PC-3 (cell line): ENCODE measurements around the gene MTCL1. TPM values are rescaled to one million over a fixed set of nuclear protein-coding genes. Genes with fewer than 3 reads are reported as not detected.

Experiments used
- ATAC-seq: fragments of 200-7000 bp; cut with Tn5 transposase; 2 replicates; pipeline ENCODE4 v1.9.1; 2020; ENCODE audit warnings: mild to moderate bottlenecking, moderate library complexity
- BruUV-seq: library from RNA; stranded (reverse); fragments of 400-500 nt; replicated peaks from 2 replicates; lab custom pipeline; 2021; lab: Mats Ljungman, UMichigan
- CTCF ChIA-PET: fragments of 300-600 bp; sonication (Branson Sonifier 250); formaldehyde crosslinking; loops from one replicate; lab custom pipeline; 2022; ENCODE audit warnings: antibody characterized with exemption; lab: Charles Lee
- POLR2A ChIA-PET: fragments of 300-600 bp; sonication (Branson Sonifier 250); formaldehyde crosslinking; loops from one replicate; lab custom pipeline; 2022; ENCODE audit warnings: antibody characterized with exemption; ENCODE audit not compliant: unreplicated experiment; lab: Charles Lee
- DNase-seq: peaks from one replicate; pipeline ENCODE4 v3.0.0-alpha.2; 2015
- H2AFZ ChIP-seq: fragments of 300-600 bp; sonication (generic); 2 replicates; pipeline ENCODE4 v1.6.0; 2016; ENCODE audit warnings: antibody characterized with exemption, low read length
- H3F3A ChIP-seq: fragments of 300-600 bp; sonication (generic); one replicate; pipeline ENCODE4 v1.6.0; 2017; ENCODE audit warnings: antibody characterized with exemption, low read length, control low read depth, mild to moderate bottlenecking; ENCODE audit not compliant: unreplicated experiment
- H3K27ac ChIP-seq: fragments of 300-600 bp; sonication (generic); 2 replicates; pipeline ENCODE4 v1.5.1; 2016; ENCODE audit warnings: mild to moderate bottlenecking, low read length
- H3K27me3 ChIP-seq: fragments of 300-600 bp; sonication (generic); 2 replicates; pipeline ENCODE4 v1.6.1; 2016; ENCODE audit warnings: low read length, mixed read lengths
- H3K36me3 ChIP-seq: fragments of 300-600 bp; sonication (generic); 2 replicates; pipeline ENCODE4 v1.6.1; 2016; ENCODE audit warnings: low read depth, mixed run types, low read length, mixed read lengths
- H3K4me1 ChIP-seq: fragments of 300-600 bp; sonication (generic); 2 replicates; pipeline ENCODE4 v1.5.1; 2016; ENCODE audit warnings: low read length; ENCODE audit not compliant: insufficient read depth
- H3K4me2 ChIP-seq: fragments of 300-600 bp; sonication (generic); 2 replicates; pipeline ENCODE4 v1.6.0; 2016; ENCODE audit warnings: low read length
- H3K4me3 ChIP-seq: fragments of 300-600 bp; sonication (generic); 2 replicates; pipeline ENCODE4 v1.5.1; 2016; ENCODE audit warnings: mild to moderate bottlenecking, low read length, mixed read lengths
- H3K79me2 ChIP-seq: fragments of 300-600 bp; sonication (generic); 2 replicates; pipeline ENCODE4 v1.6.1; 2017; ENCODE audit warnings: low read length, mixed read lengths
- H3K9ac ChIP-seq: fragments of 300-600 bp; sonication (generic); 2 replicates; pipeline ENCODE4 v1.6.0; 2016; ENCODE audit warnings: mild to moderate bottlenecking, low read length
- H3K9me2 ChIP-seq: fragments of 300-600 bp; sonication (generic); replicated peaks from 2 replicates; pipeline ENCODE4 v1.6.1; 2016; ENCODE audit warnings: mixed run types, low read length, mixed read lengths
- H3K9me3 ChIP-seq: fragments of 300-600 bp; sonication (generic); 2 replicates; pipeline ENCODE4 v1.6.1; 2016; ENCODE audit warnings: low read length, mixed read lengths
- H4K20me1 ChIP-seq: fragments of 300-600 bp; sonication (generic); 2 replicates; pipeline ENCODE4 v1.6.1; 2016; ENCODE audit warnings: low read length, mixed read lengths
- CTCF ChIP-seq: fragments of 300-600 bp; sonication (generic); conservative IDR thresholded peaks from 2 replicates; pipeline ENCODE4 v1.5.1; 2017; ENCODE audit warnings: antibody characterized with exemption, low read depth, mild to moderate bottlenecking, low read length
- EZH2 ChIP-seq: fragments of 300-600 bp; sonication (generic); IDR thresholded peaks from one replicate; pipeline ENCODE4 v1.6.1; 2017; ENCODE audit warnings: antibody characterized with exemption, mild to moderate bottlenecking, low read length; ENCODE audit not compliant: unreplicated experiment
- EZH2phosphoT487 ChIP-seq: fragments of 300-600 bp; sonication (generic); IDR thresholded peaks from 2 replicates; pipeline ENCODE4 v1.6.1; 2018; ENCODE audit warnings: mild to moderate bottlenecking, antibody characterized with exemption, low read length, borderline replicate concordance
- intact Hi-C: fragments of 100-400 bp; cut with micrococcal nuclease; formaldehyde crosslinking; loops from 2 replicates; pipeline ENCODE4 v1.9.0; 2023
- total RNA-seq: library from RNA; depleted of rRNA; stranded (reverse); fragments of >200 nt; gene quantifications from 2 replicates; pipeline ENCODE4 v1.2.3, GENCODE V29; 2014

The MTCL1 gene
- total RNA-seq, 1 experiment from 2014 or later: 33.1 TPM

GRCh38 chr18:8807488-8807805 lies 102.1 kb downstream of the MTCL1 start:
- no peak overlapping the region for H2AFZ ChIP-seq
- CTCF ChIA-PET: no interaction called here
- ATAC-seq (no peak), DNase-seq (no peak)
- H3K4me1 ChIP-seq: no peaks in the 10 kb centered on the region
- H3K36me3 ChIP-seq: 0 out of 2 replicates have a peak, but pooled peaks cover 7% of the 10 kb centered on the region
- H3K4me2 ChIP-seq: no peak overlapping the region
- no peaks in the 10 kb centered on the region for H3K9me3 ChIP-seq
- no peaks in the 10 kb centered on the region for H3F3A ChIP-seq
- BruUV-seq: no TSS peak
- no peak overlapping the region for H3K27ac ChIP-seq
- POLR2A ChIA-PET: interaction anchor here (0.7 kb wide), 1 partner anchor 100 kb away, joined by 4 read pairs; no protein-coding TSS in a partner anchor
- no peak overlapping the region for H3K4me3 ChIP-seq
- intact Hi-C loops: no loop called here
- H3K27me3 ChIP-seq: no peaks in the 10 kb centered on the region
- no peaks in the 10 kb centered on the region for H3K9me2 ChIP-seq
- H4K20me1 ChIP-seq: no peaks in the 10 kb centered on the region
- no peak for TF ChIP-seq EZH2phosphoT487
- no peak for TF ChIP-seq EZH2
- TF ChIP-seq CTCF: no peak
- H3K9ac ChIP-seq: no peak overlapping the region
- no peaks in the 10 kb centered on the region for H3K79me2 ChIP-seq

- Histone ChIP-seq H3F3A (no peaks in the 10 kb centered on the region), H4K20me1 (no peaks in the 10 kb centered on the region), H3K36me3 (0 out of 2 replicates have a peak, but pooled peaks cover 12% of the 10 kb centered on the region), H3K4me3 (no peak overlapping the region), H3K27ac (no peak overlapping the region), H3K27me3 (no peaks in the 10 kb centered on the region), H3K79me2 (no peaks in the 10 kb centered on the region), H2AFZ (no peak overlapping the region), H3K4me2 (no peak overlapping the region), H3K4me1 (no peaks in the 10 kb centered on the region), H3K9me2 (no peaks in the 10 kb centered on the region), H3K9ac (no peak overlapping the region), H3K9me3 (no peaks in the 10 kb centered on the region)
- BruUV-seq: no TSS peak
- intact Hi-C loops: no loop called here
- TF ChIP-seq EZH2phosphoT487 (no peak), EZH2 (no peak), CTCF (no peak)
- DNase-seq: no peak
- ChIA-PET POLR2A (interaction anchor here (0.7 kb wide), 1 partner anchor 100 kb away, joined by 4 read pairs; no protein-coding TSS in a partner anchor), CTCF (no interaction called here)
- ATAC-seq: no peak
Observed at GRCh38 chr18:8808001-8808400, 102.6 kb downstream of the MTCL1 start.

GRCh38 chr18:8809514-8809913 lies 104.2 kb downstream of the MTCL1 start:
- Histone ChIP-seq H3F3A (no peaks in the 10 kb centered on the region), H2AFZ (no peak overlapping the region), H3K9ac (no peak overlapping the region), H3K27ac (no peak overlapping the region), H3K79me2 (no peaks in the 10 kb centered on the region), H3K4me2 (no peak overlapping the region), H3K4me3 (no peak overlapping the region), H3K9me3 (no peaks in the 10 kb centered on the region), H3K27me3 (no peaks in the 10 kb centered on the region), H3K9me2 (no peaks in the 10 kb centered on the region), H3K36me3 (peaks cover 16% of the 10 kb centered on the region; the same call in 1 of the 2 replicates), H4K20me1 (no peaks in the 10 kb centered on the region), H3K4me1 (no peaks in the 10 kb centered on the region)
- intact Hi-C loops: no loop called here
- no peak for TF ChIP-seq EZH2
- no peak for TF ChIP-seq CTCF
- DNase-seq (no peak), ATAC-seq (no peak)
- BruUV-seq: TSS peak; percentile 7
- POLR2A ChIA-PET: no interaction called here
- CTCF ChIA-PET: no interaction called here
